Measurements from ENCODE around the gene GATAD1.
"Not testable (repeated sequence)": the region's sequence is repeated elsewhere in the genome, so short reads cannot be mapped to it uniquely, and the experiment has no call there.

Gene GATAD1

GRCh38 chr7:92447345-92448204 lies at the start of gene GATAD1:
GATAD1 (plus strand) TSS chr7:92447482; CDS start chr7:92447730, 248 bp downstream.
- peak; percentile 97 for DNase-seq

GRCh38 chr7:92397542-92397941 lies 49.7 kb upstream of the GATAD1 start:
- DNase-seq: no peak

GRCh38 chr7:92400013-92400412 lies 47.3 kb upstream of the GATAD1 start:
- no peak for DNase-seq

- no peak for DNase-seq
Observed at GRCh38 chr7:92402920-92403759, 44.1 kb upstream of the GATAD1 start.

- DNase-seq: no peak
Observed at GRCh38 chr7:92403760-92404074, 43.6 kb upstream of the GATAD1 start.

- no peak for DNase-seq
Observed at GRCh38 chr7:92404170-92404614, 43.1 kb upstream of the GATAD1 start.

GRCh38 chr7:92409357-92409756 lies 37.9 kb upstream of the GATAD1 start:
- DNase-seq: no peak

GRCh38 chr7:92410162-92410561 lies 37.1 kb upstream of the GATAD1 start:
- not testable (repeated sequence) for DNase-seq

- no peak for DNase-seq
Observed at GRCh38 chr7:92412745-92413144, 34.5 kb upstream of the GATAD1 start.

GRCh38 chr7:92413550-92413949 lies 33.7 kb upstream of the GATAD1 start:
- no peak for DNase-seq

GRCh38 chr7:92415225-92415624 lies 32.1 kb upstream of the GATAD1 start:
- DNase-seq: no peak

GRCh38 chr7:92417913-92418312 lies 29.4 kb upstream of the GATAD1 start:
- DNase-seq: no peak

GRCh38 chr7:92421676-92422435 lies 25.4 kb upstream of the GATAD1 start:
- DNase-seq: no peak

- DNase-seq: no peak
Observed at GRCh38 chr7:92422926-92423325, 24.4 kb upstream of the GATAD1 start.

GRCh38 chr7:92423710-92424131 lies 23.6 kb upstream of the GATAD1 start:
- DNase-seq: no peak

GRCh38 chr7:92425311-92425947 lies 21.9 kb upstream of the GATAD1 start:
- no peak for DNase-seq

- no peak for DNase-seq
Observed at GRCh38 chr7:92427193-92427592, 20.1 kb upstream of the GATAD1 start.

- DNase-seq: no peak
Observed at GRCh38 chr7:92432299-92432946, 14.9 kb upstream of the GATAD1 start.

GRCh38 chr7:92433019-92433418 lies 14.3 kb upstream of the GATAD1 start:
- no peak for DNase-seq

GRCh38 chr7:92435542-92435941 lies 11.7 kb upstream of the GATAD1 start:
- DNase-seq: no peak

- DNase-seq: no peak
Observed at GRCh38 chr7:92436612-92437445, 10.5 kb upstream of the GATAD1 start.

Data from islet precursor cell (in vitro differentiated cells).